Panc1 (cell line): ENCODE results near the gene DBF4B.

Experiments
- POLR2AphosphoS5 ChIP-seq: IDR thresholded peaks from 2 replicates; pipeline ENCODE4 v1.6.1; 2012; ENCODE audit warnings: mild to moderate bottlenecking, low read depth, low read length, moderate library complexity
- TF ChIP-seq, protein P1 (sequence below): fragments of 450-650 bp; IDR thresholded peaks from 2 replicates; pipeline ENCODE4 v1.5.1; 2017; ENCODE audit warnings: mild to moderate bottlenecking

DNA sequence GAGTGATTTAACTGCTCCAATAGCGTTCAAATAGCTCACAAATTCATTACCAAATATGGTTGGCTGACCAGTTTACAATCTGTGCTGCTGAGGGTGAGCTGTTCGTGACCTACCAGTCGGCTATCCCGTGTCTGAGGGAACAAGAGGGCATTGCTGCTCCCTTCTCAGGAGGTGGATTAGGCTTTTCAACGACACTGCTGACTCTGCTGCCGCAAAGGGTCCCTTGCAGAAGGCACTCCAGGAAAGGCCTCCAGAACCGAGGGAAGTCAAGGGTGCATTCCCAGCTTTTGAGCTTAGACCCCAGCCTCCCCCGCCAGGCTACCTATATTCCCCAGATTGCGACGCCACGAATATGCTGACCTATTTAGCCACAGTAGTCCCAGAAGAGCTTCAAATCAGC lies 89.3 kb downstream of the DBF4B start:
- no peak for TF ChIP-seq POLR2AphosphoS5
- TF ChIP-seq, protein P1, sequence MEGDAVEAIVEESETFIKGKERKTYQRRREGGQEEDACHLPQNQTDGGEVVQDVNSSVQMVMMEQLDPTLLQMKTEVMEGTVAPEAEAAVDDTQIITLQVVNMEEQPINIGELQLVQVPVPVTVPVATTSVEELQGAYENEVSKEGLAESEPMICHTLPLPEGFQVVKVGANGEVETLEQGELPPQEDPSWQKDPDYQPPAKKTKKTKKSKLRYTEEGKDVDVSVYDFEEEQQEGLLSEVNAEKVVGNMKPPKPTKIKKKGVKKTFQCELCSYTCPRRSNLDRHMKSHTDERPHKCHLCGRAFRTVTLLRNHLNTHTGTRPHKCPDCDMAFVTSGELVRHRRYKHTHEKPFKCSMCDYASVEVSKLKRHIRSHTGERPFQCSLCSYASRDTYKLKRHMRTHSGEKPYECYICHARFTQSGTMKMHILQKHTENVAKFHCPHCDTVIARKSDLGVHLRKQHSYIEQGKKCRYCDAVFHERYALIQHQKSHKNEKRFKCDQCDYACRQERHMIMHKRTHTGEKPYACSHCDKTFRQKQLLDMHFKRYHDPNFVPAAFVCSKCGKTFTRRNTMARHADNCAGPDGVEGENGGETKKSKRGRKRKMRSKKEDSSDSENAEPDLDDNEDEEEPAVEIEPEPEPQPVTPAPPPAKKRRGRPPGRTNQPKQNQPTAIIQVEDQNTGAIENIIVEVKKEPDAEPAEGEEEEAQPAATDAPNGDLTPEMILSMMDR = no peak
